IgD-negative memory B cell (primary cell): ENCODE results near the gene RPL41. TPM values are rescaled to one million over a fixed set of nuclear protein-coding genes. Genes with fewer than 3 reads are reported as not detected.
A peak's percentile ranks its signal among the peaks of the same experiment; 100 is the strongest.

ENCODE experiments used
- H3K27ac Mint-ChIP-seq, 3 donors: one replicate each; pipeline ENCODE4 v1.8.0; 2020 to 2022; ENCODE audit warnings: mild to moderate bottlenecking in 3 of 3, mixed read lengths in 3 of 3, moderate library complexity in 1 of 3
- H3K27me3 Mint-ChIP-seq: one replicate; pipeline ENCODE4 v1.8.0; 2021; ENCODE audit warnings: mixed read lengths
- H3K36me3 Mint-ChIP-seq: one replicate; pipeline ENCODE4 v1.8.0; 2020; ENCODE audit warnings: mild to moderate bottlenecking, mixed read lengths
- H3K4me1 Mint-ChIP-seq, 3 donors: one replicate each; pipeline ENCODE4 v1.8.0; 2020 to 2022; ENCODE audit warnings: mixed read lengths in 3 of 3, mild to moderate bottlenecking in 1 of 3
- H3K4me3 Mint-ChIP-seq, 4 donors: one replicate each; pipeline ENCODE4 v1.8.0; 2020 to 2022; ENCODE audit warnings: mild to moderate bottlenecking in 4 of 4, mixed read lengths in 4 of 4, moderate library complexity in 3 of 4
- H3K9me3 Mint-ChIP-seq, 3 donors: one replicate each; pipeline ENCODE4 v1.8.0; 2020 to 2021; ENCODE audit warnings: mixed read lengths in 3 of 3, mild to moderate bottlenecking in 1 of 3
- polyA plus RNA-seq: library from polyadenylated mRNA; unstranded; fragments of 300-500 nt; fragmentation: Illumina TruSeq; gene quantifications from one replicate; pipeline ENCODE4 v1.2.3, GENCODE V29; 2021

RPL41 gene
- polyA plus RNA-seq, 1 donor from 2014 or later, result 8,874 TPM

DNA sequence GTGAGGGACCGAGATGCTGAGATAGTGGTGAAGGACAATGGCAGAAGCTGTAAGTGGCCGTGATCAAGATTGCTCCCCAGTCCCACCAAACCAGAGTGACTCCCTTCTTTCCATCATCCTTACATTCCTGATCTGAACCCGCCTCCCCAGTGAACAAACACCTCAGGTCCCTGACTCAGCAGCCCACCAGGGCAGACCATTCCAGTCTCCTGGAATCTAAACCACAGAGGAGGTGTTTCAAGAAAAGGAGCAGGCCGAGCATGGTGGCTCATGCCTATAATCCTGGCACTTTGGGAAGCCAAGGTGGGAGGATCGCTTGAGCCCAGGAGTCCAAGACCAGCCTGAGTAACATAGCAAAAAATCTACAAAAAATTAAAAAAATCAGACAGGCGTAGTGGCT, 29.8 kb upstream of the RPL41 start:
- Mint-ChIP-seq H3K27me3 (peaks cover 6% of the 10 kb centered on the region), H3K9me3 (no peaks in the 10 kb centered on the region), H3K27ac (no peak overlapping the region), H3K36me3 (no peaks in the 10 kb centered on the region), H3K4me3 (no peak overlapping the region), H3K4me1 (no peaks in the 10 kb centered on the region)

DNA sequence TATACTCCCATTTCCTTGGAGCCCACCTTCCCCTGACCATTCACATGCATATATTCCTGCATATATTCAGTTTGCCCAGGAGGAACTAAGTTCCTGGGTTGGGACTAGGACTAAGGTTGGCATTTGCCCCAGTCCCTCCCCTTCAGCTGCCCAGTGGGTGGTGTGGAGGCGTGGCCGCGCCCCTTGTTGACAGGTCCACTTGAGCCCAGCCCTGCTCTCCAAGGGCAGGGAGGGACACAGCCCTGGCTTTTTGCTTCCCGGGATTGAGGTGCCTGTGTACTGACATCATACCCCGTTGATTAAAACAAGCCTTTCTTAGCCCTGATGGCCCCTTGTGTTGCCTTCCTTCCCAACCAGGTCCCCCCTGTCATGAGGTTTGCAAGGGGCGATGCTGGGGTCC, 29.2 kb upstream of the RPL41 start:
- H3K36me3 Mint-ChIP-seq, result no peaks in the 10 kb centered on the region
- H3K27me3 Mint-ChIP-seq, result peaks cover 3% of the 10 kb centered on the region
- no peaks in the 10 kb centered on the region for H3K9me3 Mint-ChIP-seq
- no peaks in the 10 kb centered on the region for H3K4me1 Mint-ChIP-seq
- H3K27ac Mint-ChIP-seq, result no peak overlapping the region
- H3K4me3 Mint-ChIP-seq, result no peak overlapping the region

DNA sequence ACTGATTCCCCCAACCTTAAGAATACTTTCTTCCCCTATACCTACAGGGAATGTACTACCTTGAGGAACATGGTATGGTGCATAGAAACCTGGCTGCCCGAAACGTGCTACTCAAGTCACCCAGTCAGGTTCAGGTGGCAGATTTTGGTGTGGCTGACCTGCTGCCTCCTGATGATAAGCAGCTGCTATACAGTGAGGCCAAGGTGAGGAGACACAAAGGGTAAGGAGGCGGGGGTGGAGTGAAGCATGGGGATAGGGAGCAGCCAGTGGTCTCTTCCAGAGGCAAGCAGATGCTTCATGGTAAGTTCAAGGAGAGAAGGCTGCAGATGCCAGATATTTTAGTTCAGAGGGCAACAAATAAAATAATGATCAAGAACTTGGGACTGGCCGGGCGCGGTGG, 18.7 kb upstream of the RPL41 start:
- peaks cover 0 to 4% (median 0%) of the 10 kb centered on the region in 3 donors for H3K4me1 Mint-ChIP-seq
- H3K9me3 Mint-ChIP-seq, result no peaks in the 10 kb centered on the region
- peaks cover 19% of the 10 kb centered on the region for H3K27me3 Mint-ChIP-seq
- H3K4me3 Mint-ChIP-seq, result no peak overlapping the region
- H3K36me3 Mint-ChIP-seq, result no peaks in the 10 kb centered on the region
- peak overlapping the region in 1 of 3 donors; percentile 13 for H3K27ac Mint-ChIP-seq

DNA sequence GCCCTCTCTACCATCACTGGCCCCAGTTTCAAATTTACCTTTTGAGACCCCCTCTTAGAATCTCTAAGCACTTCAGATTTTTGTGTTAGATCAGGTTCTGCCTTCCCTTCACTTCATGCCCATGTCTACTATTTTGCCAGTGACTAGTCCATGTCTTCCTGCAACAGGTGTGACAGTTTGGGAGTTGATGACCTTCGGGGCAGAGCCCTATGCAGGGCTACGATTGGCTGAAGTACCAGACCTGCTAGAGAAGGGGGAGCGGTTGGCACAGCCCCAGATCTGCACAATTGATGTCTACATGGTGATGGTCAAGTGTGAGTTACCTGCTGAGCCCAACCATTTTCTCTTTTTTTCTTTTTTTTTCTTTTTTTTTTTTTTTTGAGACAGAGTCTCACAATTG, 17.8 kb upstream of the RPL41 start:
- Mint-ChIP-seq H3K4me1 (peaks cover 0 to 10% (median 5%) of the 10 kb centered on the region in 3 donors), H3K27me3 (peaks cover 11% of the 10 kb centered on the region), H3K36me3 (no peaks in the 10 kb centered on the region), H3K27ac (no peak overlapping the region), H3K9me3 (no peaks in the 10 kb centered on the region), H3K4me3 (no peak overlapping the region)

DNA sequence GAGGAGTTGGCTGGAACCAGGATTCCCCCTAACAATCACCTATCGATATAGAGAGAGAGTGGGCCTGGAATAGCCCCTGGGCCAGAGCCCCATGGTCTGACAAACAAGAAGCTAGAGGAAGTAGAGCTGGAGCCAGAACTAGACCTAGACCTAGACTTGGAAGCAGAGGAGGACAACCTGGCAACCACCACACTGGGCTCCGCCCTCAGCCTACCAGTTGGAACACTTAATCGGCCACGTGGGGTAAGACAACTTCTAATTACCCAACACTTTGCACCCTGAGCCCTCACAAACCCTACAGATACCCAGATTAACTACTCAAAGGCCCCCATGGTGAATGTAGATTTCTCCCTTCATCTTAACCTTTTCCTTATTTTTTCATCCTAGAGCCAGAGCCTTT, 16.6 kb upstream of the RPL41 start:
- H3K36me3 Mint-ChIP-seq, result no peaks in the 10 kb centered on the region
- H3K9me3 Mint-ChIP-seq, result no peaks in the 10 kb centered on the region
- peak overlapping the region in 1 of 4 donors; percentile 53 for H3K4me3 Mint-ChIP-seq
- H3K27me3 Mint-ChIP-seq, result peaks cover 5% of the 10 kb centered on the region
- peaks cover 0 to 15% (median 13%) of the 10 kb centered on the region in 3 donors for H3K4me1 Mint-ChIP-seq
- no peak overlapping the region for H3K27ac Mint-ChIP-seq

DNA sequence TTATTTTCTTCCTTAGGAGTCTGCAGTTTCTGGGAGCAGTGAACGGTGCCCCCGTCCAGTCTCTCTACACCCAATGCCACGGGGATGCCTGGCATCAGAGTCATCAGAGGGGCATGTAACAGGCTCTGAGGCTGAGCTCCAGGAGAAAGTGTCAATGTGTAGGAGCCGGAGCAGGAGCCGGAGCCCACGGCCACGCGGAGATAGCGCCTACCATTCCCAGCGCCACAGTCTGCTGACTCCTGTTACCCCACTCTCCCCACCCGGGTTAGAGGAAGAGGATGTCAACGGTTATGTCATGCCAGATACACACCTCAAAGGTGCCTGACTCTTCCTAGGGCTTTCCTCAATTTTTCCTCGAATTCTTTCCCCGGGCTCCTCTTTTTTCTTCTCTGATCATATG, 15.4 kb upstream of the RPL41 start:
- H3K27ac Mint-ChIP-seq, result no peak overlapping the region
- no peak overlapping the region for H3K4me3 Mint-ChIP-seq
- H3K27me3 Mint-ChIP-seq, result peaks cover 5% of the 10 kb centered on the region
- H3K36me3 Mint-ChIP-seq, result no peaks in the 10 kb centered on the region
- peaks cover under 1 to 22% (median 20%) of the 10 kb centered on the region in 3 donors for H3K4me1 Mint-ChIP-seq
- H3K9me3 Mint-ChIP-seq, result no peaks in the 10 kb centered on the region

DNA sequence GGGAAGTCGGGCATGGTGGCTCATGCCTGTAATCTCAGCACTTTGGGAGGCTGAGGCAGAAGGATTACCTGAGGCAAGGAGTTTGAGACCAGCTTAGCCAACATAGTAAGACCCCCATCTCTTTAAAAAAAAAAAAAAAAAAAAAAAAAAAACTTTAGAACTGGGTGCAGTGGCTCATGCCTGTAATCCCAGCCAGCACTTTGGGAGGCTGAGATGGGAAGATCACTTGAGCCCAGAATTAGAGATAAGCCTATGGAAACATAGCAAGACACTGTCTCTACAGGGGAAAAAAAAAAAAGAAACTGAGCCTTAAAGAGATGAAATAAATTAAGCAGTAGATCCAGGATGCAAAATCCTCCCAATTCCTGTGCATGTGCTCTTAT, 13.8 kb upstream of the RPL41 start:
- Mint-ChIP-seq H3K36me3 (peaks cover 2% of the 10 kb centered on the region), H3K4me1 (peaks cover 7 to 28% (median 27%) of the 10 kb centered on the region in 3 donors), H3K27ac (peak overlapping the region in 1 of 3 donors; percentile 86), H3K27me3 (peaks cover 4% of the 10 kb centered on the region), H3K4me3 (peak overlapping the region in 3 of 4 donors; percentile 24 to 96 (median 94)), H3K9me3 (no peaks in the 10 kb centered on the region)

DNA sequence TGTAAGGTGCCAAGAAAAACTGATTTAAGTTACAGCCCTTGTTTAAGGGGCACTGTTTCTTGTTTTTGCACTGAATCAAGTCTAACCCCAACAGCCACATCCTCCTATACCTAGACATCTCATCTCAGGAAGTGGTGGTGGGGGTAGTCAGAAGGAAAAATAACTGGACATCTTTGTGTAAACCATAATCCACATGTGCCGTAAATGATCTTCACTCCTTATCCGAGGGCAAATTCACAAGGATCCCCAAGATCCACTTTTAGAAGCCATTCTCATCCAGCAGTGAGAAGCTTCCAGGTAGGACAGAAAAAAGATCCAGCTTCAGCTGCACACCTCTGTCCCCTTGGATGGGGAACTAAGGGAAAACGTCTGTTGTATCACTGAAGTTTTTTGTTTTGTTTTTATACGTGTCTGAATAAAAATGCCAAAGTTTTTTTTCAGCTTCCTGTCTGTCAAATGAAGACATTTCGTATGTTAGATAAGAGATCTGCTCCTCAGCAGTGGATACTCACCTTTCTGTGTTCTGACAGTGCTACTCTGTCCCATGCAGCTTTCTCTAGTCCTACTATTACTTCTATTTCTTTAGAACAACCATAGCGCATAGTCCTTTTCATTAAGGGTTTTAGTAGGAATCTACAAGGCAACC, 13.2 kb upstream of the RPL41 start:
- Mint-ChIP-seq H3K4me1 (peaks cover 7 to 28% (median 27%) of the 10 kb centered on the region in 3 donors), H3K36me3 (peaks cover 2% of the 10 kb centered on the region), H3K9me3 (no peaks in the 10 kb centered on the region), H3K27me3 (peaks cover 2% of the 10 kb centered on the region), H3K27ac (peak overlapping the region; percentile 86 to 97 (median 93)), H3K4me3 (peak overlapping the region; percentile 94 to 100 (median 98))

DNA sequence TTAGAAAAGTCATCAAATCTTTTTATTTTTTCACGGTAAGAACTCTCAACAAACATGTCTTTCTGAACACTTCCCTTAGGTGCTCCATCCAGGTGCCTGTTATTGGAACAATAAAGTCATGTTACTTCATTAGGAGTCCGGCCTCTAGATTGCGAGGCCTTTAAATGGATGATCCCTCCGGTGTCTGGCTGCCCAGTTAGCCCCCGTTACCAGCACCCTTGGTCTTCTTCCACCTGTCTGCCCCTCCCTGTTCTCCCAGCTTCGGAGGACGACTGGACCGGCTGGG, 12.7 kb upstream of the RPL41 start:
- H3K4me1 Mint-ChIP-seq, result peaks cover 7 to 28% (median 27%) of the 10 kb centered on the region in 3 donors
- peak overlapping the region; percentile 94 to 100 (median 98) for H3K4me3 Mint-ChIP-seq
- H3K9me3 Mint-ChIP-seq, result no peaks in the 10 kb centered on the region
- H3K27me3 Mint-ChIP-seq, result peaks cover 2% of the 10 kb centered on the region
- peak overlapping the region; percentile 86 to 97 (median 93) for H3K27ac Mint-ChIP-seq
- peaks cover 2% of the 10 kb centered on the region for H3K36me3 Mint-ChIP-seq

DNA sequence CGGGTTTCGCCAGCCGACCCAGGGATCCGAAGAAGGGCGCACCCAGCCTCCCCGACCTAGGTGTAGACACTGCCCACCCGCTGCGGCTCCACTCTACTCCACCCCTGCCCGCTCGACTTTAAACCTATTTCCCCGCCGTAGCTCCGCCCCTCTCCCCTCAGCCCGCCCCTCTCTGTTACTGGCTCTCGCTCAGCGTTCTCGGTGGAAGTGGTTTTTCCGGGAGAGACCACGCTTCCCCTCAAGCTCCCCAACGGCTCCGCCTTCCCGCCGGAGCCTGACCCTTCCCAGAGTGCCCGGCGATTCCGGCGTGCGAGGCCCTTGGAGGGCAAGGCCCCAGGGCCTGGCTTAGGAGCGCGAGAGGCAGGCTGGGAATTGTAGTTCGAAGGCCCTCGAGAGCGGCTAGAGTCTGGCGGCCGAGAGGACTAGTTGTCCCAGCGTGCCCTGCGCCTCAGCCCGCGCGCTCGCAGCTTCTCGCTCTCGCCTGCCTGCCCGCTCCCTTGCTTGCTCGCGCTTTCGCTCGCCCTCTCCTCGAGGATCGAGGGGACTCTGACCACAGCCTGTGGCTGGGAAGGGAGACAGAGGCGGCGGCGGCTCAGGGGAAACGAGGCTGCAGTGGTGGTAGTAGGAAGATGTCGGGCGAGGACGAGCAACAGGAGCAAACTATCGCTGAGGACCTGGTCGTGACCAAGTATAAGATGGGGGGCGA, 12.2 kb upstream of the RPL41 start, which contains the start of gene PA2G4:
Gene PA2G4, plus strand, starts transcription at position 451 of the 706 bp plus-strand sequence. Its CDS starts 179 bp downstream, at position 630.
- peaks cover 7 to 28% (median 27%) of the 10 kb centered on the region in 3 donors for H3K4me1 Mint-ChIP-seq
- peak within 1 kb of the TSS; percentile 86 to 97 (median 93) for H3K27ac Mint-ChIP-seq
- peaks cover 2% of the 10 kb centered on the region for H3K36me3 Mint-ChIP-seq
- peaks cover under 1% of the 10 kb centered on the region for H3K27me3 Mint-ChIP-seq
- H3K9me3 Mint-ChIP-seq, result no peaks in the 10 kb centered on the region
- peak within 1 kb of the TSS; percentile 94 to 100 (median 98) for H3K4me3 Mint-ChIP-seq

DNA sequence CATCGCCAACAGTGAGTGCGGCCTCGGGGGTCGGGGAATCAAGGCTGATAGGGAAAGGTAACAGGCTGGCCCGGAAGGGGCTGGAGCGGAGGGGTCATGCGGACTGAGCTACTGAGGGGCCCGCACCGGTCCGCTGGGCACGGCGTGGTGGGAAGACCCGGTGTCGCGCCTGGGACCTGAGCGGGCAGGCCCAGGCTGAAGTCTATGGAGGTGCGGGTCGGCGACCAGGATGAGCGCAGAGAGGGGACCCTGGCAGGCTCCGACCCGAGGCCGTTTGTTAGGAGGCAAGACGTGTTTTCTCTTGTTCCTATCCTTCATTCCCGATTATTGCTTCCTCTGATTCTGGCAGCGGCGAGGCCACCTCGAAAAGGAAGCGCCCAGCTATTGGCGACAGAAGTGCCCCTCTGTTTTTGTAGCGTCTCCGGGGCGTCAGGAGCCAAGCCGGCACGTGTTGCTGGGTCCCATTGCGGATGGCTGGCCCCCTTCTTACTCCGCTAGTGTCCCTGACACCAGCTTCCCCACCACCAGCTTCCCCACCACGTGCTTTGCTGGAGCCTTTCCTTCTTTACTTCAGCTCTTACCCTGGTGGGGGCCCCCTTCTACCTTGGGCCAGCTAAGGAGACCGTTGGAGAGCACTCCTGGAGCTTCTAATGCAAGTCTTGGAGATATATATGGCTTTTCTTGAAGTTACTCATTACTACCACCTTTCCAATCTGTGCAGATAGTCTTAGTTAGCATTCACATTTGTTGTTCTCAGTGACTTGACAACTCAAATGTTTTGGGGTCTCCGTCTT, 11.4 kb upstream of the RPL41 start:
- Mint-ChIP-seq H3K9me3 (no peaks in the 10 kb centered on the region), H3K36me3 (peaks cover 2% of the 10 kb centered on the region), H3K27me3 (no peaks in the 10 kb centered on the region), H3K4me3 (peak overlapping the region; percentile 94 to 100 (median 98)), H3K4me1 (peaks cover 7 to 28% (median 27%) of the 10 kb centered on the region in 3 donors), H3K27ac (peak overlapping the region; percentile 86 to 97 (median 93))

DNA sequence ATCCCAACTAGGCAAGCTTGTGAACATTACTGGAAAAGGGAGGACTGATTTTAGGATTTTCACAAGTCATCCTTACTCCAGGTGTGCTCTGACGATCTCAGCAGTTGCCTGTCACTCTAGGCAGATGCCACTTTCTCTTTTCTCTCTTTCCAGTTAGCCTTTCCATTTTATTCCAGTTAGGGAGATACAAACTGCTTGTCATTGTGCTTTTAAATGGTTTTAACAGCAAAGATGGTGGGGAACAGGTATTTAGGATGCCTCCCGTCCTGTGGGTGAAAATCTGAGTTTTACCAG, 10.9 kb upstream of the RPL41 start:
- no peaks in the 10 kb centered on the region for H3K9me3 Mint-ChIP-seq
- H3K27me3 Mint-ChIP-seq, result no peaks in the 10 kb centered on the region
- peak overlapping the region in 1 of 3 donors; percentile 86 for H3K27ac Mint-ChIP-seq
- peaks cover 2% of the 10 kb centered on the region for H3K36me3 Mint-ChIP-seq
- peak overlapping the region; percentile 94 to 100 (median 98) for H3K4me3 Mint-ChIP-seq
- peaks cover 7 to 28% (median 27%) of the 10 kb centered on the region in 3 donors for H3K4me1 Mint-ChIP-seq

DNA sequence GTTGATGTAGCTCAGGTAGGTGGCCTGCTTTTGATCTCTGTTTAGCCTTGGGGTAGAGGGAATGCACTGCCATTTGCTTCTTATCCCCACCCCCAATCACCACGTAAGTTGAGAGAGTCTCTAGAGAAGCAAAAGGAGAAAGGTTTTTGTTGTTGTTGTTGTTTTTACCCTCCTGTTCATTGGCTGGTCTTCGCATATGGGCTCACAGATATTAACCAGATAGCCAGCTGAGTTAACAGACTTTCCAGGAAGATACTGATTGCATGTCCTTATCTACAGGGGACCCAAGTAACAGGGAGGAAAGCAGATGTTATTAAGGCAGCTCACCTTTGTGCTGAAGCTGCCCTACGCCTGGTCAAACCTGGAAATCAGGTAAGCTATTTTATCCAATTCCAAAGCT, 9.2 kb upstream of the RPL41 start:
- Mint-ChIP-seq H3K4me3 (peak overlapping the region in 2 of 4 donors; percentile 33 to 94), H3K27me3 (no peaks in the 10 kb centered on the region), H3K27ac (no peak overlapping the region), H3K36me3 (peaks cover 7% of the 10 kb centered on the region), H3K9me3 (no peaks in the 10 kb centered on the region), H3K4me1 (peaks cover 7 to 27% (median 26%) of the 10 kb centered on the region in 3 donors)

DNA sequence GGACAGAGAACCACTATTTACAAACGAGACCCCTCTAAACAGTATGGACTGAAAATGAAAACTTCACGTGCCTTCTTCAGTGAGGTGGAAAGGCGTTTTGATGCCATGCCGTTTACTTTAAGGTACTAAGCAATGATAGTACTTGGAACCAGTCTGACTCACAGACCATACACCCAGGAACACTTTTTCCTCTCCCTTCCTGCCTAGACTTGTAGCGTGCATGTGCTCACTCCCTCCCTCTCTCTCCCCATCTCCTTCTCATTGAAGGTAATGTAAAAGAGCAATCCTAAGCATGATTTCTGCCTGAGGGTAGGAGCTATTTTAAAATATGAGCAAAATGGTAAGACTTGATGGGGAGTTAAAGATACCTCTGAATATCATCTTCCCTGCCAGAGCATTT, 5.9 kb upstream of the RPL41 start:
- Mint-ChIP-seq H3K36me3 (peaks cover 10% of the 10 kb centered on the region), H3K9me3 (no peaks in the 10 kb centered on the region), H3K27me3 (no peaks in the 10 kb centered on the region), H3K27ac (no peak overlapping the region), H3K4me3 (no peak overlapping the region), H3K4me1 (peaks cover 10 to 11% (median 10%) of the 10 kb centered on the region in 3 donors)

DNA sequence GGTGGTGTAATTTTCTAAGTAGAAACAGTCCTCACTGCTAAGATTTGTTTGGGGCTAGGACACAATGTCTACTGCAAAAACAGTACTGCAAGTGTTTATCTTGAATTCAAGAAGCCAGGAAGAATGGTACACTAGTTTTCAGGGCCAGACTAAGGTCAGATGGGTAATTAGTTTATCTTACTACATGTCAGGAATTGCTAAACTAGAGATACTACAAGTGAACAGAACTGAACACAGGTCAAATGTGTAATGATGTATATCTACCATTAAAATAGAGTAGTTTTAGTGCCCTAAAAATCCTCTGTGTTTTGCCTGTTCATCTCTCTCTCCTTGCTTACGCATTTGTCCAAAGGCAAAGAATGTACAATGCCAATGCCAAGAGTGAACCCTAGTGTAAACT, 2.3 kb upstream of the RPL41 start:
- Mint-ChIP-seq H3K27me3 (no peaks in the 10 kb centered on the region), H3K9me3 (no peaks in the 10 kb centered on the region), H3K4me1 (peaks cover 13 to 18% (median 17%) of the 10 kb centered on the region in 3 donors), H3K27ac (peak overlapping the region in 1 of 3 donors; percentile 21), H3K36me3 (peaks cover 15% of the 10 kb centered on the region), H3K4me3 (peak overlapping the region in 3 of 4 donors; percentile 54 to 72 (median 70))
